Measurements from ENCODE around the gene SIGMAR1. TPM values are rescaled to one million over a fixed set of nuclear protein-coding genes. Genes with fewer than 3 reads are reported as not detected.
A peak's percentile ranks its signal among the peaks of the same experiment; 100 is the strongest.
"Not testable (repeated sequence)": the region's sequence is repeated elsewhere in the genome, so short reads cannot be mapped to it uniquely, and the experiment has no call there.

SIGMAR1 gene
- total RNA-seq, 6 experiments from 2014 or later = 126 to 148 (median 138) TPM

- Mint-ChIP-seq H3K4me1 (ENCODE audit: low read depth) (peaks cover 31% of the 10 kb centered on the region), H3K27ac (no peak overlapping the region), H3K4me3 (no peak overlapping the region), H3K36me3 (ENCODE audit: low read depth) (peaks cover 13% of the 10 kb centered on the region; the same call in 1 of the 2 replicates), H3K9me3 (no peaks in the 10 kb centered on the region), H3K27me3 (ENCODE audit: insufficient read depth) (no peaks in the 10 kb centered on the region; the same call in 1 of the 2 replicates)
- DNase-seq = no peak
- TF ChIP-seq CTCF (IDR thresholded peaks at IDR 0.05) = no peak
Measured at GRCh38 chr9:34644766-34645314, 7.3 kb upstream of the SIGMAR1 start.

DNA sequence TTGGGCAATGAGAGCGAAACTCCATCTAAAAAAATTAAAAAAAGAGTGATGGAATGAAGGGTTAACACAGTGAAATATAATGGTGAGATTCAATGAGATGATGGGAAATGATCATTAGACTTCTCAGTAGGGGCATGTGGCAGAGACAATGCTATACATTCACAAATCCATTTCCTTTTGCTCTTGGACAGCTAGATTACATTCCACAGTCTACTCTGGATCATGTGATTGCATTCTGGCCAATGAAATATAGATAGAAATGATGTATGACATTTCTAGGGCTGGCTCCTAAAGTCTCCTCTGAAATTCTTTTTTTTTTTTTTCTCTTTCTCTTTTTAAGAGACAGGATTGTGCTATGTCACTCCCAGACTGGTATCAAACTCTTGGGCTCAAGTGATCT, 5.1 kb upstream of the SIGMAR1 start:
- no peaks in the 10 kb centered on the region for H3K9me3 Mint-ChIP-seq
- H3K36me3 Mint-ChIP-seq (ENCODE audit: low read depth) = no peaks in the 10 kb centered on the region
- peaks cover 32% of the 10 kb centered on the region for H3K4me1 Mint-ChIP-seq (ENCODE audit: low read depth)
- TF ChIP-seq CTCF (IDR thresholded peaks at IDR 0.05) = no peak
- H3K4me3 Mint-ChIP-seq = no peak overlapping the region
- H3K27ac Mint-ChIP-seq = no peak overlapping the region
- H3K27me3 Mint-ChIP-seq (ENCODE audit: insufficient read depth) = no peaks in the 10 kb centered on the region
- DNase-seq = no peak

DNA sequence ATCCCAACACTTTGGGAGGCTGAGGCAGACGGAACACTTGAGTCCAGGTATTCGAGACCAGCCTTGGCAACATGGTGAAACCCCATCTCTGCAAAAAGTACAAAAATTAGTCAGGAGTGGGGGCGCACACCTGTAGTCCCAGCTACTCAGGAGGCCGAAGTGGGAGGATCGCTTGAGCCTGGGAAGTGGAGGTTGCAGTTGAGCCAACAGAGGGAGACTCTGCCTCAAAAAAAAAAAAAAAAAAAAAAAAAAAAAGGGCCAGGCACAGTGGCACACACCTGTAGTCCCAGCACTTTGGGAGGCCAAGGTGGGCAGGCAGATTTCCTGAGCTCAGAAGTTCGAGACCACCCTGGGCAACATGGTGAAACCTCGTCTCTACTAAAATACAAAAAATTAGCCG, 1.7 kb upstream of the SIGMAR1 start:
- H3K36me3 Mint-ChIP-seq (ENCODE audit: low read depth) = peaks cover 11% of the 10 kb centered on the region; the same call in 1 of the 2 replicates
- DNase-seq; H3K27ac Mint-ChIP-seq; H3K9me3 Mint-ChIP-seq; H3K27me3 Mint-ChIP-seq (ENCODE audit: insufficient read depth); H3K4me3 Mint-ChIP-seq: not testable (repeated sequence)
- peaks cover 35% of the 10 kb centered on the region for H3K4me1 Mint-ChIP-seq (ENCODE audit: low read depth)

DNA sequence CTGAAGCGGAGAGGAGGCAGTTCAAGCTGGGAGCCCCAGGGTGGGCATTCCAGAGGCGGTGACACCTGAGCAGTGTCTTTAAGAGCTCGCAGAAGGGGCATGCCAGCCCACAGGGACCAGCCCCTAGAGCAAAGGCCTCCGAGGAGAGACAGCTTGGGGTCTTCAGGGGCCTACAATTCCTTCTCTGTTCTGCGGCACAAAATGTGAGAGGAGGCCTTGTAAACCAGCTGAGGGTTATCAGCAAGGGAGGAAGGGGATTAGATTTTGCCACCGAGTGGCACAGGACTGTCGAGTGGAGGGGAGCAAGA, 505 bp upstream of the SIGMAR1 start:
- Mint-ChIP-seq H3K27me3 (ENCODE audit: insufficient read depth) (no peaks in the 10 kb centered on the region), H3K27ac (peak overlapping the region; percentile 68), H3K4me3 (peak overlapping the region; percentile 96), H3K4me1 (ENCODE audit: low read depth) (peaks cover 35% of the 10 kb centered on the region), H3K36me3 (ENCODE audit: low read depth) (peaks cover 11% of the 10 kb centered on the region; the same call in 1 of the 2 replicates), H3K9me3 (no peaks in the 10 kb centered on the region)
- no peak for TF ChIP-seq CTCF (IDR thresholded peaks at IDR 0.05)
- DNase-seq = no peak

- no peak for DNase-seq
- TF ChIP-seq CTCF (IDR thresholded peaks at IDR 0.05) = no peak
- Mint-ChIP-seq H3K9me3 (no peaks in the 10 kb centered on the region), H3K27me3 (ENCODE audit: insufficient read depth) (peaks cover 2% of the 10 kb centered on the region; the same call in 1 of the 2 replicates), H3K27ac (peak overlapping the region; percentile 68), H3K4me1 (ENCODE audit: low read depth) (peaks cover 35% of the 10 kb centered on the region), H3K4me3 (peak overlapping the region; percentile 96), H3K36me3 (ENCODE audit: low read depth) (peaks cover 11% of the 10 kb centered on the region; the same call in 1 of the 2 replicates)
Measured at GRCh38 chr9:34636791-34637355, 714 bp downstream of the SIGMAR1 start.

DNA sequence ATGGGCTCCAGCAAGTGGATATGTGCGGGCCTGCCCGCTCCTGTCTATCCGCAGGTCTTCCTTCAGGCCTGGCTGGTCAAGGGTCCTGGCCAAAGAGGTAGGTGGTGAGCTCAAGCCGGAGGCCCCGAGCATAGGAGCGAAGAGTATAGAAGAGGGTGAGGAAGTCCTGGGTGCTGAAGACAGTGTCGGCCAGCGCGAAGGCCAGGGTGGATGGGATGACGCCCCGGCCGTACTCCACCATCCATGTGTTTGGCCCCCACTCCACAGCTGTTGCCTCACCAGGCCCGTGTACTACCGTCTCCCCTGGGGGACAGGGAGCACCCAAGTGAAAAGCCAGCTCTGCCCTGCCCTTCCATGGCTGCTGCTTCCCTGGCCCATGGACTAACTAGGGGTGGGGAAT, 2.0 kb downstream of the SIGMAR1 start:
- H3K4me3 Mint-ChIP-seq = peak overlapping the region; percentile 74
- H3K27me3 Mint-ChIP-seq (ENCODE audit: insufficient read depth) = peaks cover 9% of the 10 kb centered on the region
- peaks cover 11% of the 10 kb centered on the region; the same call in 1 of the 2 replicates for H3K36me3 Mint-ChIP-seq (ENCODE audit: low read depth)
- H3K27ac Mint-ChIP-seq = no peak overlapping the region
- DNase-seq = no peak
- TF ChIP-seq CTCF (IDR thresholded peaks at IDR 0.05) = no peak
- H3K9me3 Mint-ChIP-seq = no peaks in the 10 kb centered on the region
- peaks cover 32% of the 10 kb centered on the region for H3K4me1 Mint-ChIP-seq (ENCODE audit: low read depth)

Data from HFFc6 (cell line).